Osteocyte (in vitro differentiated cells): ENCODE data around the gene TCF21. TPM values are rescaled to one million over a fixed set of nuclear protein-coding genes. Genes with fewer than 3 reads are reported as not detected.

ENCODE experiments used
- DNase-seq: peaks from one replicate; pipeline ENCODE4 v3.0.0; 2021; ENCODE audit warnings: mixed read lengths; ENCODE audit not compliant: unreplicated experiment; ENCODE audit errors: extremely low spot score
- H3K27ac Mint-ChIP-seq: one replicate; pipeline ENCODE4 v1.8.0; 2021; ENCODE audit warnings: mild to moderate bottlenecking, mixed read lengths; ENCODE audit not compliant: unreplicated experiment
- H3K27me3 Mint-ChIP-seq: one replicate; pipeline ENCODE4 v1.8.0; 2021; ENCODE audit warnings: mixed read lengths; ENCODE audit not compliant: unreplicated experiment
- H3K36me3 Mint-ChIP-seq: one replicate; pipeline ENCODE4 v1.8.0; 2021; ENCODE audit warnings: mixed read lengths; ENCODE audit not compliant: unreplicated experiment
- H3K4me1 Mint-ChIP-seq: one replicate; pipeline ENCODE4 v1.8.0; 2021; ENCODE audit warnings: mixed read lengths; ENCODE audit not compliant: unreplicated experiment
- H3K4me3 Mint-ChIP-seq: one replicate; pipeline ENCODE4 v1.8.0; 2021; ENCODE audit warnings: mild to moderate bottlenecking, moderate library complexity, mixed read lengths; ENCODE audit not compliant: unreplicated experiment
- H3K9me3 Mint-ChIP-seq: one replicate; pipeline ENCODE4 v1.8.0; 2021; ENCODE audit warnings: mixed read lengths; ENCODE audit not compliant: unreplicated experiment
- CTCF ChIP-seq: fragments of 200-600 bp; sonication (generic); IDR thresholded peaks from 2 replicates; pipeline ENCODE4 v1.5.0; 2021; ENCODE audit warnings: antibody characterized with exemption, mild to moderate bottlenecking, moderate library complexity
- total RNA-seq: library from RNA; stranded (reverse); gene quantifications from 2 replicates; pipeline ENCODE4 v1.2.1, GENCODE V29; 2021

TCF21 gene
- total RNA-seq, 1 donor from 2014 or later, result not detected

DNA sequence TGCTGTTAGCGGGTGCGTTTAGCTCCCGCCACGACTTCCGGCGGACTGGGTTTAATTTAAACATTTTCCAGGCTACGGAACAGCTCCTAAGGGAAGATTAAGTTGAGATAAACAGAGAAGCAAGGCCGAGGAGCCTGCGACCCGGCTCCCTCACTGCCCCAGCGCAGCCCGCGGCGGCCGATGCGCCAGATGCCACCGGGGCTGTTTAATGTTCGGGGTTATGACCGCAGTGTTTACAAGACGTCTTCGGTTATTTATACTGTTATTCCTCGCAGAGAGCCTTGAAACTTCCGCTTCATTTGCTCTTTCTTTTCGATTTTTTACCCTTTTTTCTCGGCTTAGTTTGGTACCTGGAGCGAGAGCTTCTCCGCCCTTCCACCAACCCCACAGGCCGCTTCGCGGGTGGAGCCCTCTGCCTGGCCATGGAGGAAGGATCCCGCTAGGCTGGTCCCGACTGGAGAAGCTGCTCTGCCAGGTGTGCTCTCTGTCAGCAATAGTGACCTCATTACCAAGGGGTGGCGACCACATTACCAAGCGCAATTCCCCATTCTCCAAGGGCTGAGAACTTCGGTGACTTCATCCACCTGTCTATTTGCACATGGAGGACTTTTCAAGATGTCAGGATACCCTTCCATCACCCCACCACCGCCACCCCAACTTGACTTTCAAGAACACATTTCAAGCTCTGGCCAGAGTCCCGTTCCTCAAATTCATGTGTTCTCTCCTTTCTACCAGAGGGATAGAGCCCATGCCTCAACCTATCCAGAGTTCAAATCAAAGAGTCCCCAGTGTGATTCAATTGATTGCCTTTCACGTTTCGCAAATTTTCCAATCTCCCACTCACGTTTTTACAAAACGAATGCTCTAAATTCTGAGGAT is 4.1 kb downstream of the TCF21 start:
- Mint-ChIP-seq H3K9me3 (no peaks in the 10 kb centered on the region), H3K27ac (no peak overlapping the region), H3K4me1 (peaks cover 38% of the 10 kb centered on the region), H3K27me3 (peaks cover 94% of the 10 kb centered on the region), H3K4me3 (no peak overlapping the region), H3K36me3 (no peaks in the 10 kb centered on the region)
- no peak for TF ChIP-seq CTCF
- DNase-seq, result no peak

- TF ChIP-seq CTCF, result no peak
- Mint-ChIP-seq H3K27ac (no peak overlapping the region), H3K9me3 (no peaks in the 10 kb centered on the region), H3K4me1 (peaks cover 36% of the 10 kb centered on the region), H3K36me3 (no peaks in the 10 kb centered on the region), H3K27me3 (peaks cover 94% of the 10 kb centered on the region), H3K4me3 (no peak overlapping the region)
- DNase-seq, result no peak
These were observed 5.0 kb downstream of the TCF21 start for GRCh38 chr6:133893946-133894345.

- peaks cover 92% of the 10 kb centered on the region for H3K27me3 Mint-ChIP-seq
These were observed 5.5 kb downstream of the TCF21 start for GRCh38 chr6:133894369-133894768.

DNA sequence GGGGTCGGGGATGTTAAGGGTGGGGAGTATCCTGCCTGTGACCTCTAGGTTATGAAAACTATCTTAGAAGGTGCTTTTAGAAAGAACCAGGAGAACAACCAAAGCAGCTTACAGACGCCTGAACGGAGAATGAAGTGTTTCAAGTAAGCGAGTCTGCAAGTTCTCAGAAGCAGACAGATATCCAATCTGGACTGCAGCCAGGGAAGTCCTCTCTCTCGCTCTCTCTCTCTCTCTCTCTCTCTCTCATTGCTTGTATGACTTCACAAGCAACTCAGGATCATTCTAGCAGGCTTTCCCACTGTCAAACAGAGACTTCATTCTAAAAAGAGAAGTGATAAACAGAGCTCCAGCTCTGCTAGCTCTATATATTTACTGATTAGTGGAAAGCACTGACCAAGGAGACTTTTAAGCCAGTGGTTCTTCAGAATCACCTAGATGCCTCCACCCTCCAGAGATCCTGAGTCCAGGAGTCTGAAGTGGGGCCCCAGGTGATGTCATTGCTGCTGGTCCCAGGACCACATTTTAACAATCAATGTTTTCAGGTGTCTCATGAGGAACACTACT is 6.0 kb downstream of the TCF21 start:
- H3K9me3 Mint-ChIP-seq, result no peaks in the 10 kb centered on the region
- no peak overlapping the region for H3K4me3 Mint-ChIP-seq
- TF ChIP-seq CTCF, result no peak

More at GRCh38 chr6:133894369-133894768, 5.5 kb downstream of the TCF21 start:
- H3K4me3 Mint-ChIP-seq, result no peak overlapping the region
- no peaks in the 10 kb centered on the region for H3K36me3 Mint-ChIP-seq
- no peaks in the 10 kb centered on the region for H3K9me3 Mint-ChIP-seq
- peaks cover 32% of the 10 kb centered on the region for H3K4me1 Mint-ChIP-seq
- TF ChIP-seq CTCF, result no peak
- no peak overlapping the region for H3K27ac Mint-ChIP-seq
- no peak for DNase-seq

More for the DNA sequence above, 6.0 kb downstream of the TCF21 start:
- H3K4me1 Mint-ChIP-seq, result peaks cover 30% of the 10 kb centered on the region
- peaks cover 89% of the 10 kb centered on the region for H3K27me3 Mint-ChIP-seq
- no peak for DNase-seq
- no peak overlapping the region for H3K27ac Mint-ChIP-seq
- H3K36me3 Mint-ChIP-seq, result no peaks in the 10 kb centered on the region
